Gastroesophageal sphincter (tissue), 3 donors: ENCODE results near the gene SCFD2.

Experiments used
- CTCF ChIP-seq, 4 experiments: fragments of 200-600 bp in 2 of 4; fragments of 450-650 bp in 2 of 4; sonication (generic) in 1 of 4; IDR thresholded peaks; one replicate each; pipeline ENCODE4 v1.5.1; 2017 to 2019; ENCODE audit warnings: antibody characterized with exemption in 4 of 4, mild to moderate bottlenecking in 2 of 4, moderate library complexity in 2 of 4
- EP300 ChIP-seq: sonication (generic); formaldehyde crosslinking; IDR thresholded peaks from one replicate; pipeline ENCODE4 v1.6.1; 2017; ENCODE audit warnings: antibody characterized with exemption, mild to moderate bottlenecking
- POLR2A ChIP-seq, 2 donors: fragments of 450-650 bp; IDR thresholded peaks; one replicate each; pipeline ENCODE4 v1.6.1; 2017; ENCODE audit warnings: antibody characterized with exemption in 2 of 2, mild to moderate bottlenecking in 2 of 2, moderate library complexity in 1 of 2

- TF ChIP-seq CTCF (IDR thresholded peaks at IDR 0.05), result no peak
- no peak for TF ChIP-seq POLR2A (IDR thresholded peaks at IDR 0.05)
- TF ChIP-seq EP300, result no peak
Measured at GRCh38 chr4:53183754-53184153, 182.1 kb downstream of the SCFD2 start.
